ENCODE results near the gene DRC1.
"Not testable (repeated sequence)": the region's sequence is repeated elsewhere in the genome, so short reads cannot be mapped to it uniquely, and the experiment has no call there.

DRC1 gene

GRCh38 chr2:26464390-26465265, 62.9 kb downstream of the DRC1 start:
- DNase-seq: no peak

GRCh38 chr2:26465266-26465925, 63.7 kb downstream of the DRC1 start:
- DNase-seq: no peak

GRCh38 chr2:26465981-26466471, 64.3 kb downstream of the DRC1 start:
- no peak for DNase-seq

- DNase-seq: no peak
Measured at GRCh38 chr2:26466662-26467310, 65.1 kb downstream of the DRC1 start.

- not testable (repeated sequence) for DNase-seq
Measured at GRCh38 chr2:26468544-26468943, 66.8 kb downstream of the DRC1 start.

- no peak for DNase-seq
Measured at GRCh38 chr2:26469092-26469710, 67.5 kb downstream of the DRC1 start.

GRCh38 chr2:26469955-26470354, 68.2 kb downstream of the DRC1 start:
- no peak for DNase-seq

- no peak for DNase-seq
Measured at GRCh38 chr2:26470601-26471260, 69.0 kb downstream of the DRC1 start.

- no peak for DNase-seq
Measured at GRCh38 chr2:26471289-26471688, 69.6 kb downstream of the DRC1 start.

GRCh38 chr2:26471766-26472706, 70.3 kb downstream of the DRC1 start:
- DNase-seq: no peak

GRCh38 chr2:26472821-26473655, 71.3 kb downstream of the DRC1 start:
- no peak for DNase-seq

GRCh38 chr2:26473796-26474195, 72.1 kb downstream of the DRC1 start:
- no peak for DNase-seq

GRCh38 chr2:26474261-26474785, 72.6 kb downstream of the DRC1 start:
- DNase-seq: no peak

- no peak for DNase-seq
Measured at GRCh38 chr2:26475037-26475436, 73.3 kb downstream of the DRC1 start.

GRCh38 chr2:26475832-26476501, 74.2 kb downstream of the DRC1 start:
- DNase-seq: no peak

GRCh38 chr2:26477126-26477910, 75.6 kb downstream of the DRC1 start:
- no peak for DNase-seq

- DNase-seq: peak; percentile 30
Measured at GRCh38 chr2:26477911-26478253, 76.2 kb downstream of the DRC1 start, which contains the start of gene OTOF. Gene OTOF, minus strand, starts transcription at chr2:26478124.

- DNase-seq: no peak
Measured at GRCh38 chr2:26478366-26478765, 76.6 kb downstream of the DRC1 start.
